ENCODE results near the gene ANKRD44.
A peak's percentile ranks its signal among the peaks of the same experiment; 100 is the strongest.

ANKRD44 gene

GRCh38 chr2:196939371-196939770, 371.2 kb downstream of the ANKRD44 start:
- TF ChIP-seq CTCF (IDR thresholded peaks at IDR 0.05; ENCODE audit: low read depth, low read length, missing control alignments) = no peak
- Histone ChIP-seq H3K4me3 (ENCODE audit: low read depth, low read length) (no peak overlapping the region), H3K36me3 (replicated peaks) (no peaks in the 10 kb centered on the region), H3K27me3 (replicated peaks) (no peaks in the 10 kb centered on the region), H3K27ac (no peak overlapping the region)
- DNase-seq = peak; percentile 12
- in situ Hi-C loops (cut with HindIII; ENCODE audit: low pct_ligation_motif_present, low sequenced_read_pairs) = no loop called here

All from brain microvascular endothelial cell (primary cell).